WTC11 (cell line): Measurements from ENCODE around the gene CASKIN2. TPM values are rescaled to one million over a fixed set of nuclear protein-coding genes. Genes with fewer than 3 reads are reported as not detected.
A peak's percentile ranks its signal among the peaks of the same experiment; 100 is the strongest.

ENCODE experiments used
- ATAC-seq: fragments of 200-7000 bp; cut with Tn5 transposase; 2 replicates; pipeline ENCODE4 v1.10.0; 2021; ENCODE audit warnings: mild to moderate bottlenecking, moderate library complexity
- CTCF ChIA-PET: fragments of 300-600 bp; sonication (Branson Sonifier 250); formaldehyde crosslinking; loops from one replicate; lab custom pipeline; 2021; ENCODE audit warnings: antibody characterized with exemption; lab: Charles Lee
- POLR2A ChIA-PET: fragments of 350-600 bp; sonication (Branson Sonifier 250); formaldehyde crosslinking; loops from one replicate; lab custom pipeline; 2021; ENCODE audit warnings: antibody characterized with exemption; lab: Charles Lee
- DNase-seq: peaks from one replicate; pipeline ENCODE4 v3.0.0; 2021; ENCODE audit warnings: low spot score
- H3K27ac Mint-ChIP-seq: 2 replicates; pipeline ENCODE4 v1.8.0; 2021; ENCODE audit warnings: mixed read lengths
- H3K27me3 Mint-ChIP-seq: 2 replicates; pipeline ENCODE4 v1.8.0; 2021; ENCODE audit warnings: low read depth, mild to moderate bottlenecking, moderate library complexity, mixed read lengths
- H3K36me3 Mint-ChIP-seq: 2 replicates; pipeline ENCODE4 v1.8.0; 2021; ENCODE audit warnings: mixed read lengths
- H3K4me1 Mint-ChIP-seq: 2 replicates; pipeline ENCODE4 v1.8.0; 2022; ENCODE audit warnings: mixed read lengths
- H3K4me3 Mint-ChIP-seq: 2 replicates; pipeline ENCODE4 v1.8.0; 2021; ENCODE audit warnings: mild to moderate bottlenecking, moderate library complexity, mixed read lengths
- H3K9me3 Mint-ChIP-seq: 2 replicates; pipeline ENCODE4 v1.8.0; 2021; ENCODE audit warnings: mixed read lengths
- ATF6 ChIP-seq: sonication (generic); formaldehyde crosslinking; IDR thresholded peaks from 2 replicates; pipeline ENCODE4 v1.8.1; 2023; ENCODE audit warnings: mild to moderate bottlenecking, missing genetic modification reagents
- CBFB ChIP-seq: sonication (generic); formaldehyde crosslinking; IDR thresholded peaks from 2 replicates; pipeline ENCODE4 v1.8.1; 2022; ENCODE audit warnings: mild to moderate bottlenecking, low read depth, missing genetic modification reagents
- E2F4 ChIP-seq: sonication (generic); formaldehyde crosslinking; IDR thresholded peaks from 2 replicates; pipeline ENCODE4 v1.8.1; 2022; ENCODE audit warnings: low read depth, mild to moderate bottlenecking, moderate library complexity, missing genetic modification reagents, borderline replicate concordance
- FOXK1 ChIP-seq: sonication (generic); formaldehyde crosslinking; IDR thresholded peaks from 2 replicates; pipeline ENCODE4 v1.8.0; 2022; ENCODE audit warnings: mild to moderate bottlenecking, moderate library complexity, missing genetic modification reagents
- FOXP4 ChIP-seq: sonication (generic); formaldehyde crosslinking; IDR thresholded peaks from 2 replicates; pipeline ENCODE4 v1.8.0; 2022; ENCODE audit warnings: mild to moderate bottlenecking, missing genetic modification reagents
- NFE2L1 ChIP-seq: sonication (generic); formaldehyde crosslinking; IDR thresholded peaks from 2 replicates; pipeline ENCODE4 v1.8.1; 2023; ENCODE audit warnings: missing genetic modification reagents
- SMAD3 ChIP-seq: sonication (generic); formaldehyde crosslinking; IDR thresholded peaks from 2 replicates; pipeline ENCODE4 v1.8.0; 2022; ENCODE audit warnings: missing genetic modification reagents, mild to moderate bottlenecking, borderline replicate concordance
- STAT6 ChIP-seq: sonication (generic); formaldehyde crosslinking; conservative IDR thresholded peaks from 2 replicates; pipeline ENCODE4 v1.8.1; 2023; ENCODE audit warnings: mild to moderate bottlenecking, low read depth, missing genetic modification reagents, moderate library complexity
- USF2 ChIP-seq: sonication (generic); formaldehyde crosslinking; IDR thresholded peaks from 2 replicates; pipeline ENCODE4 v1.8.1; 2023; ENCODE audit warnings: mild to moderate bottlenecking, missing genetic modification reagents, moderate library complexity
- ZNF396 ChIP-seq: fragments of 250-450 bp; sonication (Bioruptor Pico); IDR thresholded peaks from 2 replicates; pipeline ENCODE4 v1.8.0; 2021; ENCODE audit warnings: mild to moderate bottlenecking, moderate library complexity, borderline replicate concordance
- total RNA-seq: library from RNA; stranded (reverse); gene quantifications from 3 replicates; pipeline ENCODE4 v1.2.3, GENCODE V29; 2021
- TF ChIP-seq, protein P1 (sequence below): sonication (generic); formaldehyde crosslinking; IDR thresholded peaks from 2 replicates; pipeline ENCODE4 v1.8.0; 2023; ENCODE audit warnings: missing genetic modification reagents, mild to moderate bottlenecking, borderline replicate concordance

Gene CASKIN2
- total RNA-seq, 1 experiment from 2014 or later = 31.9 TPM

- Mint-ChIP-seq H3K27ac (no peak overlapping the region), H3K36me3 (peaks cover 22% of the 10 kb centered on the region), H3K4me3 (peak overlapping the region; percentile 73), H3K4me1 (peaks cover 20% of the 10 kb centered on the region), H3K27me3 (no peaks in the 10 kb centered on the region), H3K9me3 (no peaks in the 10 kb centered on the region)
- POLR2A ChIA-PET = no interaction called here
- CTCF ChIA-PET = interaction anchor here (0.8 to 1.6 kb wide), 7 partner anchors 9 to 236 kb away, joined by 3 to 6 read pairs (median 5); partner anchors contain the start of genes LLGL2 and TMEM94
- DNase-seq (no peak), ATAC-seq (no peak)
- TF ChIP-seq FOXK1 (CRISPR knock-in tag) = no peak
- TF ChIP-seq E2F4 = no peak
- TF ChIP-seq FOXP4 (CRISPR knock-in tag) = 0 out of 2 replicates have a peak, but pooled peaks have one; percentile 1
- TF ChIP-seq NFE2L1 (CRISPR knock-in tag) = no peak
- TF ChIP-seq, protein P1, sequence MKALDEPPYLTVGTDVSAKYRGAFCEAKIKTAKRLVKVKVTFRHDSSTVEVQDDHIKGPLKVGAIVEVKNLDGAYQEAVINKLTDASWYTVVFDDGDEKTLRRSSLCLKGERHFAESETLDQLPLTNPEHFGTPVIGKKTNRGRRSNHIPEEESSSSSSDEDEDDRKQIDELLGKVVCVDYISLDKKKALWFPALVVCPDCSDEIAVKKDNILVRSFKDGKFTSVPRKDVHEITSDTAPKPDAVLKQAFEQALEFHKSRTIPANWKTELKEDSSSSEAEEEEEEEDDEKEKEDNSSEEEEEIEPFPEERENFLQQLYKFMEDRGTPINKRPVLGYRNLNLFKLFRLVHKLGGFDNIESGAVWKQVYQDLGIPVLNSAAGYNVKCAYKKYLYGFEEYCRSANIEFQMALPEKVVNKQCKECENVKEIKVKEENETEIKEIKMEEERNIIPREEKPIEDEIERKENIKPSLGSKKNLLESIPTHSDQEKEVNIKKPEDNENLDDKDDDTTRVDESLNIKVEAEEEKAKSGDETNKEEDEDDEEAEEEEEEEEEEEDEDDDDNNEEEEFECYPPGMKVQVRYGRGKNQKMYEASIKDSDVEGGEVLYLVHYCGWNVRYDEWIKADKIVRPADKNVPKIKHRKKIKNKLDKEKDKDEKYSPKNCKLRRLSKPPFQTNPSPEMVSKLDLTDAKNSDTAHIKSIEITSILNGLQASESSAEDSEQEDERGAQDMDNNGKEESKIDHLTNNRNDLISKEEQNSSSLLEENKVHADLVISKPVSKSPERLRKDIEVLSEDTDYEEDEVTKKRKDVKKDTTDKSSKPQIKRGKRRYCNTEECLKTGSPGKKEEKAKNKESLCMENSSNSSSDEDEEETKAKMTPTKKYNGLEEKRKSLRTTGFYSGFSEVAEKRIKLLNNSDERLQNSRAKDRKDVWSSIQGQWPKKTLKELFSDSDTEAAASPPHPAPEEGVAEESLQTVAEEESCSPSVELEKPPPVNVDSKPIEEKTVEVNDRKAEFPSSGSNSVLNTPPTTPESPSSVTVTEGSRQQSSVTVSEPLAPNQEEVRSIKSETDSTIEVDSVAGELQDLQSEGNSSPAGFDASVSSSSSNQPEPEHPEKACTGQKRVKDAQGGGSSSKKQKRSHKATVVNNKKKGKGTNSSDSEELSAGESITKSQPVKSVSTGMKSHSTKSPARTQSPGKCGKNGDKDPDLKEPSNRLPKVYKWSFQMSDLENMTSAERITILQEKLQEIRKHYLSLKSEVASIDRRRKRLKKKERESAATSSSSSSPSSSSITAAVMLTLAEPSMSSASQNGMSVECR (CRISPR knock-in tag) = no peak
- TF ChIP-seq SMAD3 = no peak
- no peak for TF ChIP-seq STAT6
These were observed 928 bp downstream of the CASKIN2 start for GRCh38 chr17:75514299-75514918.

GRCh38 chr17:75513641-75514000 is 1.7 kb downstream of the CASKIN2 start:
- ChIA-PET POLR2A (no interaction called here), CTCF (interaction anchor here (1.4 to 1.7 kb wide), 5 partner anchors 9 to 119 kb away, joined by 5 to 6 read pairs (median 6); partner anchors contain the start of genes LLGL2 and SMIM5)
- Mint-ChIP-seq H3K36me3 (peaks cover 15% of the 10 kb centered on the region), H3K9me3 (no peaks in the 10 kb centered on the region), H3K4me1 (peaks cover 19% of the 10 kb centered on the region), H3K27me3 (no peaks in the 10 kb centered on the region), H3K27ac (no peak overlapping the region), H3K4me3 (peak overlapping the region; percentile 73)
- DNase-seq (no peak), ATAC-seq (no peak)
- TF ChIP-seq FOXK1 (CRISPR knock-in tag) (no peak), ZNF396 (CRISPR knock-in tag) (no peak), CBFB (no peak), USF2 (CRISPR knock-in tag) (no peak), ATF6 (CRISPR knock-in tag) (no peak)
